22Rv1 (cell line): ENCODE results near the gene FCHSD1.
A peak's percentile ranks its signal among the peaks of the same experiment; 100 is the strongest.

Experiments used
- H3K27ac ChIP-seq: fragments of 450-650 bp; 2 replicates; pipeline ENCODE4 v1.5.1; 2017
- CTCF ChIP-seq: fragments of 450-650 bp; IDR thresholded peaks from 2 replicates; pipeline ENCODE4 v1.5.1; 2017; ENCODE audit warnings: mild to moderate bottlenecking
- ZFX ChIP-seq: fragments of 450-650 bp; IDR thresholded peaks from 2 replicates; pipeline ENCODE4 v1.6.1; 2017; ENCODE audit warnings: antibody characterized with exemption, borderline replicate concordance

The FCHSD1 gene

GRCh38 chr5:141628175-141628788 is 22.9 kb downstream of the FCHSD1 start:
- TF ChIP-seq CTCF (no peak), ZFX (no peak)
- H3K27ac ChIP-seq, result no peak overlapping the region

GRCh38 chr5:141623611-141624010 is 27.6 kb downstream of the FCHSD1 start:
- TF ChIP-seq CTCF (no peak), ZFX (no peak)
- H3K27ac ChIP-seq, result no peak overlapping the region

- TF ChIP-seq CTCF (no peak), ZFX (no peak)
These were observed 28.0 kb downstream of the FCHSD1 start for GRCh38 chr5:141623186-141623585.

GRCh38 chr5:141618804-141619554 is 32.2 kb downstream of the FCHSD1 start, which contains the start of gene DIAPH1:
DIAPH1 (minus strand) TSS chr5:141619000; CDS start chr5:141618914, 86 bp downstream.
- peak within 1 kb of the TSS; percentile 96 for H3K27ac ChIP-seq
- TF ChIP-seq ZFX (no peak), CTCF (peak; percentile 97)

More at GRCh38 chr5:141623186-141623585, 28.0 kb downstream of the FCHSD1 start:
- no peak overlapping the region for H3K27ac ChIP-seq

GRCh38 chr5:141618030-141618803 is 33.0 kb downstream of the FCHSD1 start:
- no peak for TF ChIP-seq ZFX
- no peak for TF ChIP-seq CTCF
- peak overlapping the region; percentile 96 for H3K27ac ChIP-seq

GRCh38 chr5:141617682-141618029 is 33.6 kb downstream of the FCHSD1 start:
- H3K27ac ChIP-seq, result peak overlapping the region; percentile 96
- no peak for TF ChIP-seq CTCF
- TF ChIP-seq ZFX, result no peak
